Measurements from ENCODE around the gene RANBP17.

The RANBP17 gene

GRCh38 chr5:171306781-171307591, 445.2 kb downstream of the RANBP17 start:
- DNase-seq = no peak

GRCh38 chr5:171307789-171308452, 446.1 kb downstream of the RANBP17 start:
- DNase-seq = no peak

GRCh38 chr5:171308453-171309275, 446.8 kb downstream of the RANBP17 start, which contains the start of gene TLX3:
Gene TLX3, plus strand, starts transcription at chr5:171309248. Its CDS starts 118 bp downstream, at chr5:171309366.
- no peak for DNase-seq

- DNase-seq = no peak
These were observed 447.7 kb downstream of the RANBP17 start for GRCh38 chr5:171309276-171310211.

- DNase-seq = no peak
These were observed 448.5 kb downstream of the RANBP17 start for GRCh38 chr5:171310212-171310818.

- DNase-seq = no peak
These were observed 449.1 kb downstream of the RANBP17 start for GRCh38 chr5:171310819-171311321.

- no peak for DNase-seq
These were observed 449.7 kb downstream of the RANBP17 start for GRCh38 chr5:171311322-171312077.

- no peak for DNase-seq
These were observed 450.5 kb downstream of the RANBP17 start for GRCh38 chr5:171312129-171312974.

- no peak for DNase-seq
These were observed 451.8 kb downstream of the RANBP17 start for GRCh38 chr5:171313481-171314206.

- DNase-seq = no peak
These were observed 453.0 kb downstream of the RANBP17 start for GRCh38 chr5:171314728-171315385.

GRCh38 chr5:171315386-171315891, 453.6 kb downstream of the RANBP17 start:
- DNase-seq = no peak

GRCh38 chr5:171315925-171316257, 454.1 kb downstream of the RANBP17 start:
- no peak for DNase-seq

- DNase-seq = no peak
These were observed 454.7 kb downstream of the RANBP17 start for GRCh38 chr5:171316258-171317121.

GRCh38 chr5:171317230-171317629, 455.4 kb downstream of the RANBP17 start:
- no peak for DNase-seq

- no peak for DNase-seq
These were observed 456.2 kb downstream of the RANBP17 start for GRCh38 chr5:171318026-171318425.

- no peak for DNase-seq
These were observed 459.6 kb downstream of the RANBP17 start for GRCh38 chr5:171321447-171321846.

- no peak for DNase-seq
These were observed 460.7 kb downstream of the RANBP17 start for GRCh38 chr5:171322527-171322926.

All from cortex of kidney (tissue), 1 donor.